Suprapubic skin (tissue), 3 donors: ENCODE measurements around the gene GTF3C2.

Experiments
- CTCF ChIP-seq, 2 donors: fragments of 200-600 bp in 1 of 2; fragments of 450-650 bp in 1 of 2; sonication (generic) in 1 of 2; IDR thresholded peaks; one replicate each; pipeline ENCODE4 v1.5.1; 2016 to 2019; ENCODE audit warnings: antibody characterized with exemption in 2 of 2, mild to moderate bottlenecking in 1 of 2, moderate library complexity in 1 of 2
- POLR2A ChIP-seq, 2 donors: fragments of 450-650 bp; IDR thresholded peaks; one replicate each; pipeline ENCODE4 v1.6.1; 2017; ENCODE audit warnings: antibody characterized with exemption in 2 of 2, mild to moderate bottlenecking in 2 of 2, moderate library complexity in 2 of 2

GRCh38 chr2:27354597-27354927, 2.0 kb downstream of the GTF3C2 start:
- TF ChIP-seq CTCF (IDR thresholded peaks at IDR 0.05) (no peak), POLR2A (IDR thresholded peaks at IDR 0.05) (no peak)
